HEK293 (cell line): Measurements from ENCODE around the gene NRP1.
"Not testable (repeated sequence)": the region's sequence is repeated elsewhere in the genome, so short reads cannot be mapped to it uniquely, and the experiment has no call there.

ENCODE experiments used
- CTCF ChIA-PET: fragments of 350-600 bp; formaldehyde crosslinking; extraction: SDS; loops from one replicate; lab custom pipeline; 2021; ENCODE audit warnings: antibody characterized with exemption; lab: Yijun Ruan, JAX
- POLR2A ChIA-PET: fragments of 300-600 bp; formaldehyde crosslinking; extraction: SDS; loops from one replicate; lab custom pipeline; 2020; ENCODE audit warnings: antibody characterized with exemption, inconsistent platforms; lab: Yijun Ruan, JAX
- H3K27ac ChIP-seq: fragments of 200-500 bp; sonication (Bioruptor generic); 2 replicates; pipeline ENCODE4 v1.5.1; 2014; ENCODE audit warnings: low read depth, low read length, control low read depth, inconsistent platforms; ENCODE audit errors: extremely low read depth
- H3K36me3 ChIP-seq, 2 experiments: fragments of 200-500 bp in 1 of 2; sonication (Bioruptor generic) in 1 of 2; 1 replicate in 1 of 2; 2 replicates in 1 of 2; pipeline ENCODE4 v1.5.1; 2014 to 2017; ENCODE audit warnings: inconsistent platforms in 2 of 2, low read length in 2 of 2; ENCODE audit not compliant: control insufficient read depth in 2 of 2, insufficient read depth in 1 of 2
- H3K4me1 ChIP-seq: fragments of 200-500 bp; sonication (Bioruptor generic); 2 replicates; pipeline ENCODE4 v1.5.1; 2014; ENCODE audit warnings: mild to moderate bottlenecking, low read length, inconsistent platforms; ENCODE audit not compliant: control insufficient read depth, insufficient read depth
- H3K4me3 ChIP-seq: 2 replicates; pipeline ENCODE4 v1.5.1; 2011; ENCODE audit warnings: low read depth, mild to moderate bottlenecking, control low read depth, low read length, moderate library complexity
- H3K9me3 ChIP-seq: fragments of 200-500 bp; sonication (Bioruptor generic); 2 replicates; pipeline ENCODE4 v1.5.1; 2014; ENCODE audit warnings: low read depth, low read length, inconsistent platforms; ENCODE audit not compliant: control insufficient read depth, insufficient read depth
- ZBTB11 ChIP-seq: fragments of 450-650 bp; formaldehyde crosslinking; conservative IDR thresholded peaks from 2 replicates; pipeline ENCODE4 v1.5.1; 2016; ENCODE audit warnings: low read depth, missing biosample characterization, missing genetic modification characterization
- ZBTB48 ChIP-seq: fragments of 450-650 bp; formaldehyde crosslinking; IDR thresholded peaks from 2 replicates; pipeline ENCODE4 v1.5.1; 2016; ENCODE audit warnings: missing biosample characterization, missing genetic modification characterization
- ZBTB8A ChIP-seq: fragments of 450-650 bp; formaldehyde crosslinking; IDR thresholded peaks from 2 replicates; pipeline ENCODE4 v1.5.1; 2016; ENCODE audit warnings: missing biosample characterization, missing genetic modification characterization
- ZNF140 ChIP-seq: fragments of 450-650 bp; formaldehyde crosslinking; IDR thresholded peaks from 2 replicates; pipeline ENCODE4 v1.5.1; 2016; ENCODE audit warnings: missing biosample characterization, missing genetic modification characterization
- ZNF391 ChIP-seq: fragments of 450-650 bp; formaldehyde crosslinking; IDR thresholded peaks from 2 replicates; pipeline ENCODE4 v1.5.1; 2016; ENCODE audit warnings: low read depth, missing biosample characterization, missing genetic modification characterization, borderline replicate concordance
- ZNF394 ChIP-seq: fragments of 450-650 bp; formaldehyde crosslinking; IDR thresholded peaks from 2 replicates; pipeline ENCODE4 v1.5.1; 2016; ENCODE audit warnings: missing biosample characterization, missing genetic modification characterization, mild to moderate bottlenecking, moderate library complexity, borderline replicate concordance
- ZNF426 ChIP-seq: fragments of 450-650 bp; formaldehyde crosslinking; IDR thresholded peaks from 2 replicates; pipeline ENCODE4 v1.5.1; 2017; ENCODE audit warnings: missing biosample characterization, missing genetic modification characterization, mild to moderate bottlenecking, inconsistent platforms, moderate library complexity
- ZNF555 ChIP-seq: fragments of 450-650 bp; formaldehyde crosslinking; conservative IDR thresholded peaks from 2 replicates; pipeline ENCODE4 v1.5.1; 2017; ENCODE audit warnings: missing biosample characterization, mild to moderate bottlenecking, missing genetic modification characterization, inconsistent platforms
- ZNF623 ChIP-seq: fragments of 450-650 bp; formaldehyde crosslinking; IDR thresholded peaks from 2 replicates; pipeline ENCODE4 v1.5.1; 2016; ENCODE audit warnings: missing biosample characterization, missing genetic modification characterization
- ZNF670 ChIP-seq: fragments of 450-650 bp; formaldehyde crosslinking; IDR thresholded peaks from 2 replicates; pipeline ENCODE4 v1.5.1; 2016; ENCODE audit warnings: missing biosample characterization, missing genetic modification characterization, low read depth
- TF ChIP-seq, protein P1 (sequence below): fragments of 450-650 bp; formaldehyde crosslinking; conservative IDR thresholded peaks from 2 replicates; pipeline ENCODE4 v1.5.1; 2016; ENCODE audit warnings: low read depth, missing biosample characterization, missing genetic modification characterization

The NRP1 gene

DNA sequence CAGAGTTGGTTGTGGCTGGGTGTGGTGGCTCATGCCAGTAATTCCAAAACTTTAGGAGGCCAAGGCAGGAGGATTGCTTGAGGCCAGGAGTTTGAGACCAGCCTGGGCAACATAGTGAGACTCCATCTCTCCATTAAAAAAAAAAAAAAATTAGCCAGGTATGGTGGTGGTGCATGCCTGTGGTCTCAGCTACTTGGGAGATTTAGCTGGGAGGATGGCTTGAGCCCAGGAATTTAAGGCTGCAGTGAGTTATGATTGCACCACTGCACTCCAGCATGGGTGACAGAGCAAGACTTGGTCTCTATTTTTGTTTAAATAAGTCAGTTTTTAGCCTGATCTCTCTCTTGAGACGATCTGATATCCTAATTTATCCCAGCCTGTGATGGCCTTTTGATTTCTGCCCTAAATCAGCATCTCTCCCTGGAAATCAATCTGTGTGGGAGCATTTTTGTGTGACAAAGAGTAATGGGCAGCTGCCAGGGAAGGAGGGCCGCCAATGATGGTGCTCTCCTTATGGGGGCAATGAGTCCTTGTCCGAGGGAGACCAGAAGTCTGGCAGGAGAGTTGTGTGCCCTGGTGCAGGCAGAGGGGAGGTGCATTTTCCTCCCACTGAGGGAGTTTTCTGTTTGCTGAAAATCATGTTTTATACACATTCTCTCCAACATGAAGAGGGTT lies 111.0 kb downstream of the NRP1 start:
- no peak overlapping the region for H3K27ac ChIP-seq
- peaks cover 11 to 55% of the 10 kb centered on the region in 2 experiments for H3K36me3 ChIP-seq
- H3K4me3 ChIP-seq: no peak overlapping the region
- ChIA-PET POLR2A (no interaction called here), CTCF (no interaction called here)
- TF ChIP-seq ZNF391 (tag by site-specific recombination): no peak
- TF ChIP-seq ZNF670 (tag by site-specific recombination): no peak
- TF ChIP-seq ZBTB48: no peak
- H3K4me1 ChIP-seq: no peaks in the 10 kb centered on the region
- no peaks in the 10 kb centered on the region for H3K9me3 ChIP-seq

GRCh38 chr10:33222304-33222703 lies 112.2 kb downstream of the NRP1 start:
- CTCF ChIA-PET, POLR2A ChIA-PET: not testable (repeated sequence)

More at GRCh38 chr10:33222304-33222703, 112.2 kb downstream of the NRP1 start:
- TF ChIP-seq ZBTB8A (tag by site-specific recombination) (peak; percentile 49; the same call in 1 of the 2 replicates), ZNF140 (tag by site-specific recombination) (0 out of 2 replicates have a peak, but pooled peaks have one; percentile 16), ZNF394 (tag by site-specific recombination) (peak; percentile 75; the same call in 1 of the 2 replicates), ZNF426 (tag by site-specific recombination) (peak; percentile 41), ZNF555 (tag by site-specific recombination) (peak; percentile 36), ZNF623 (tag by site-specific recombination) (0 out of 2 replicates have a peak, but pooled peaks have one; percentile 28), ZBTB11 (tag by site-specific recombination) (peak; percentile 49)
- TF ChIP-seq, protein P1, sequence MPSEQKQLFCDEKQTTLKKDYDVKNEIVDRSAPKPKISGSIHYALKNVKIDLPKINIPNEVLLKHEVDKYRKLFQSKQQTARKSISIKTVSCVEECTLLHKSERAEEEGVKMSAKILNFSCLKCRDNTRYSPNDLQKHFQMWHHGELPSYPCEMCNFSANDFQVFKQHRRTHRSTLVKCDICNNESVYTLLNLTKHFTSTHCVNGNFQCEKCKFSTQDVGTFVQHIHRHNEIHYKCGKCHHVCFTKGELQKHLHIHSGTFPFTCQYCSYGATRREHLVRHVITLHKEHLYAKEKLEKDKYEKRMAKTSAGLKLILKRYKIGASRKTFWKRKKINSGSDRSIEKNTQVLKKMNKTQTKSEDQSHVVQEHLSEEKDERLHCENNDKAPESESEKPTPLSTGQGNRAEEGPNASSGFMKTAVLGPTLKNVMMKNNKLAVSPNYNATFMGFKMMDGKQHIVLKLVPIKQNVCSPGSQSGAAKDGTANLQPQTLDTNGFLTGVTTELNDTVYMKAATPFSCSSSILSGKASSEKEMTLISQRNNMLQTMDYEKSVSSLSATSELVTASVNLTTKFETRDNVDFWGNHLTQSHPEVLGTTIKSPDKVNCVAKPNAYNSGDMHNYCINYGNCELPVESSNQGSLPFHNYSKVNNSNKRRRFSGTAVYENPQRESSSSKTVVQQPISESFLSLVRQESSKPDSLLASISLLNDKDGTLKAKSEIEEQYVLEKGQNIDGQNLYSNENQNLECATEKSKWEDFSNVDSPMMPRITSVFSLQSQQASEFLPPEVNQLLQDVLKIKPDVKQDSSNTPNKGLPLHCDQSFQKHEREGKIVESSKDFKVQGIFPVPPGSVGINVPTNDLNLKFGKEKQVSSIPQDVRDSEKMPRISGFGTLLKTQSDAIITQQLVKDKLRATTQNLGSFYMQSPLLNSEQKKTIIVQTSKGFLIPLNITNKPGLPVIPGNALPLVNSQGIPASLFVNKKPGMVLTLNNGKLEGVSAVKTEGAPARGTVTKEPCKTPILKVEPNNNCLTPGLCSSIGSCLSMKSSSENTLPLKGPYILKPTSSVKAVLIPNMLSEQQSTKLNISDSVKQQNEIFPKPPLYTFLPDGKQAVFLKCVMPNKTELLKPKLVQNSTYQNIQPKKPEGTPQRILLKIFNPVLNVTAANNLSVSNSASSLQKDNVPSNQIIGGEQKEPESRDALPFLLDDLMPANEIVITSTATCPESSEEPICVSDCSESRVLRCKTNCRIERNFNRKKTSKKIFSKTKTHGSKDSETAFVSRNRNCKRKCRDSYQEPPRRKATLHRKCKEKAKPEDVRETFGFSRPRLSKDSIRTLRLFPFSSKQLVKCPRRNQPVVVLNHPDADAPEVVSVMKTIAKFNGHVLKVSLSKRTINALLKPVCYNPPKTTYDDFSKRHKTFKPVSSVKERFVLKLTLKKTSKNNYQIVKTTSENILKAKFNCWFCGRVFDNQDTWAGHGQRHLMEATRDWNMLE (tag by site-specific recombination): peak; percentile 54; the same call in 1 of the 2 replicates
- peaks cover 11 to 55% of the 10 kb centered on the region in 2 experiments for H3K36me3 ChIP-seq
- not testable (repeated sequence) for H3K4me3 ChIP-seq, H3K4me1 ChIP-seq, H3K27ac ChIP-seq, H3K9me3 ChIP-seq
